CD14-positive monocyte (primary cell): ENCODE measurements around the gene EXOC6B. TPM values are rescaled to one million over a fixed set of nuclear protein-coding genes. Genes with fewer than 3 reads are reported as not detected.

Source experiments
- DNase-seq, 3 donors: peaks; one replicate each; pipeline ENCODE4 v3.0.0-alpha.2; 2011 to 2022
- H2AFZ ChIP-seq: 2 replicates; pipeline ENCODE4 v1.6.0; 2012; ENCODE audit warnings: mild to moderate bottlenecking, low read depth, low read length, inconsistent platforms; ENCODE audit not compliant: insufficient read depth, poor library complexity, severe bottlenecking
- H3K27ac ChIP-seq, 2 donors: 1 replicate in 1 of 2; 2 replicates in 1 of 2; pipeline ENCODE4 v1.5.1; 2012 to 2013; ENCODE audit warnings: low read length in 2 of 2, control low read depth in 1 of 2, inconsistent platforms in 1 of 2, low read depth in 1 of 2, mild to moderate bottlenecking in 1 of 2
- H3K27me3 ChIP-seq, 2 donors: one replicate each; pipeline versions ENCODE4 v1.6.0 to v1.6.1; 2011 to 2013; ENCODE audit warnings: low read length in 2 of 2; ENCODE audit not compliant: control insufficient read depth in 2 of 2, insufficient read depth in 2 of 2
- H3K36me3 ChIP-seq, 2 donors: replicated peaks in 1 of 2; 1 replicate in 1 of 2; 2 replicates in 1 of 2; pipeline versions ENCODE4 v1.5.1 to v1.6.1; 2012 to 2013; ENCODE audit warnings: low read length in 2 of 2, control low read depth in 1 of 2, inconsistent platforms in 1 of 2, mild to moderate bottlenecking in 1 of 2; ENCODE audit not compliant: insufficient read depth in 2 of 2, control insufficient read depth in 1 of 2
- H3K4me1 ChIP-seq, 2 donors: 1 replicate in 1 of 2; 2 replicates in 1 of 2; pipeline versions ENCODE4 v1.5.1 to v1.6.1; 2012 to 2013; ENCODE audit warnings: low read length in 2 of 2, control low read depth in 1 of 2, inconsistent platforms in 1 of 2, mild to moderate bottlenecking in 1 of 2, moderate library complexity in 1 of 2; ENCODE audit not compliant: insufficient read depth in 2 of 2, control insufficient read depth in 1 of 2
- H3K4me2 ChIP-seq: replicated peaks from 2 replicates; pipeline ENCODE3; 2012; ENCODE audit warnings: low read length, moderate library complexity, mild to moderate bottlenecking; ENCODE audit not compliant: poor library complexity, severe bottlenecking; ENCODE audit errors: extremely low read depth
- H3K4me3 ChIP-seq, 3 experiments: fragments of 200-600 bp in 1 of 3; sonication (generic) in 1 of 3; replicated peaks in 1 of 3; 1 replicate in 2 of 3; 2 replicates in 1 of 3; pipeline ENCODE4 v1.5.1; 2011 to 2013; ENCODE audit warnings: low read length in 3 of 3, mild to moderate bottlenecking in 3 of 3, control low read depth in 2 of 3, low read depth in 2 of 3, inconsistent platforms in 1 of 3, moderate library complexity in 1 of 3
- H3K79me2 ChIP-seq: 2 replicates; pipeline ENCODE4 v1.6.0; 2012; ENCODE audit warnings: mild to moderate bottlenecking, control low read depth, inconsistent platforms, low read length, moderate library complexity; ENCODE audit not compliant: insufficient read depth
- H3K9ac ChIP-seq: 2 replicates; pipeline ENCODE4 v1.6.0; 2017; ENCODE audit warnings: low read length, mild to moderate bottlenecking; ENCODE audit not compliant: insufficient read depth, poor library complexity, severe bottlenecking
- H3K9me3 ChIP-seq, 2 donors: replicated peaks in 1 of 2; 1 replicate in 1 of 2; 2 replicates in 1 of 2; pipeline versions ENCODE4 v1.5.1 to v1.6.1; 2012 to 2013; ENCODE audit warnings: low read length in 2 of 2, control low read depth in 1 of 2; ENCODE audit not compliant: control insufficient read depth in 1 of 2, insufficient read depth in 1 of 2
- H4K20me1 ChIP-seq: 2 replicates; pipeline ENCODE4 v1.6.0; 2012; ENCODE audit warnings: mild to moderate bottlenecking, low read length, control low read depth, moderate library complexity; ENCODE audit not compliant: insufficient read depth
- H3K27ac Mint-ChIP-seq, 7 donors: one replicate each; pipeline ENCODE4 v1.8.0; 2020; ENCODE audit warnings: mild to moderate bottlenecking in 7 of 7, mixed read lengths in 7 of 7, moderate library complexity in 6 of 7, inconsistent platforms in 2 of 7
- H3K27me3 Mint-ChIP-seq, 3 donors: one replicate each; pipeline ENCODE4 v1.8.0; 2021 to 2022; ENCODE audit warnings: low read depth in 3 of 3, mild to moderate bottlenecking in 3 of 3, mixed read lengths in 3 of 3, moderate library complexity in 3 of 3, inconsistent platforms in 1 of 3
- H3K36me3 Mint-ChIP-seq, 2 donors: one replicate each; pipeline ENCODE4 v1.8.0; 2020; ENCODE audit warnings: mixed read lengths in 2 of 2, inconsistent platforms in 1 of 2, mild to moderate bottlenecking in 1 of 2
- H3K4me1 Mint-ChIP-seq: one replicate; pipeline ENCODE4 v1.8.0; 2020; ENCODE audit warnings: mild to moderate bottlenecking, mixed read lengths
- H3K4me3 Mint-ChIP-seq, 2 donors: one replicate each; pipeline ENCODE4 v1.8.0; 2020; ENCODE audit warnings: mild to moderate bottlenecking in 2 of 2, mixed read lengths in 2 of 2, moderate library complexity in 1 of 2
- H3K9me3 Mint-ChIP-seq, 7 donors: one replicate each; pipeline ENCODE4 v1.8.0; 2020 to 2022; ENCODE audit warnings: mixed read lengths in 7 of 7, mild to moderate bottlenecking in 6 of 7, moderate library complexity in 6 of 7, inconsistent platforms in 2 of 7
- CTCF ChIP-seq: fragments of 200-600 bp; IDR thresholded peaks from one replicate; pipeline ENCODE4 v1.8.0; 2022; ENCODE audit warnings: antibody characterized with exemption, mild to moderate bottlenecking
- WGBS: methylation state at CpG from one replicate; pipeline ENCODE4 v1.1.5; 2013; ENCODE audit warnings: missing lambda C conversion rate; ENCODE audit not compliant: insufficient coverage; 5-methylcytosine and 5-hydroxymethylcytosine counted together
- intact Hi-C, 2 donors: fragments of 100-400 bp; cut with micrococcal nuclease; formaldehyde crosslinking; loops; one replicate each; pipeline versions ENCODE4 v1.15.0 to v1.15.1; 2023
- polyA plus RNA-seq, 3 donors: library from polyadenylated mRNA; depleted of rRNA in 1 of 3; unstranded in 2 of 3; stranded (reverse) in 1 of 3; fragments of 300-500 nt in 2 of 3; fragments of >200 nt in 1 of 3; fragmentation: Illumina TruSeq in 2 of 3; gene quantifications; 1 replicate in 2 of 3; 2 replicates in 1 of 3; pipeline ENCODE4 v1.2.3, GENCODE V29; 2012 to 2021

Gene EXOC6B
- polyA plus RNA-seq, 3 donors: 1.8 to 2.8 (median 2.1) TPM

GRCh38 chr2:72738096-72738495, 87.7 kb downstream of the EXOC6B start:
- Histone ChIP-seq H2AFZ (no peak overlapping the region), H3K27me3 (no peaks in the 10 kb centered on the region), H3K4me2 (no peak overlapping the region), H3K36me3 (no peaks in the 10 kb centered on the region), H3K9ac (no peak overlapping the region), H3K79me2 (no peaks in the 10 kb centered on the region), H3K27ac (no peak overlapping the region), H3K4me3 (no peak overlapping the region), H3K4me1 (no peaks in the 10 kb centered on the region), H3K9me3 (no peaks in the 10 kb centered on the region), H4K20me1 (no peaks in the 10 kb centered on the region)
- Mint-ChIP-seq H3K27me3 (no peaks in the 10 kb centered on the region), H3K4me3 (no peak overlapping the region), H3K9me3 (no peaks in the 10 kb centered on the region), H3K27ac (no peak overlapping the region), H3K36me3 (no peaks in the 10 kb centered on the region), H3K4me1 (no peaks in the 10 kb centered on the region)
- TF ChIP-seq CTCF: no peak
- no peak for DNase-seq
- intact Hi-C loops: loop anchor here in 1 of 2 donors (10.0 kb wide), 1 partner anchor 1193 kb away; no protein-coding TSS in a partner anchor

DNA sequence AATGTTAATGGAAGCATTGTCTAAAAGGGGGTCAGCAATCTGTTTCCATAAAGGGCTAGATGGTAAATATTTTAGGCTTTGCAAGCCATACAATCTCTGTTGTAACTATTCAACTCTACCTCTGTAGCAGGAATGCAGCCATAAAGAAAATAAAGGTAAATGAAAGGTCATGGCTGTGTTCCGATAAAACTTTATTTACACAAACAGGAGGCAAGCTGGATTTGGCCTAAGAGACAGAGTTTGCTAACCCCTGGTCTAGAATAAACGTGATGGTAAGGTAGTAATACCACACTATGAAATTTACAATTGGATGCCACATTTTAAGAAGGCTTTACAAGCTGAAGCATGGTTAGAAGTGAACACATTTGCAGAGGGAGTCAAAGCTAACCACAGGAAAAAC, 91.4 kb downstream of the EXOC6B start:
- no peaks in the 10 kb centered on the region for H4K20me1 ChIP-seq
- no peaks in the 10 kb centered on the region for H3K4me1 ChIP-seq
- WGBS: no CpG with 5 or more reads among the region's 2 CpGs
- H3K27me3 ChIP-seq: no peaks in the 10 kb centered on the region
- intact Hi-C loops: loop anchor here in 1 of 2 donors (10.0 kb wide), 1 partner anchor 1190 kb away; no protein-coding TSS in a partner anchor
- H3K4me2 ChIP-seq: no peak overlapping the region
- no peak for DNase-seq
- H3K9me3 Mint-ChIP-seq: no peaks in the 10 kb centered on the region
- TF ChIP-seq CTCF: no peak
- H2AFZ ChIP-seq: no peak overlapping the region
- H3K27me3 Mint-ChIP-seq: no peaks in the 10 kb centered on the region
- no peaks in the 10 kb centered on the region for H3K4me1 Mint-ChIP-seq
- no peaks in the 10 kb centered on the region for H3K79me2 ChIP-seq
- H3K9ac ChIP-seq: no peak overlapping the region
- no peaks in the 10 kb centered on the region for H3K36me3 ChIP-seq
- H3K27ac ChIP-seq: no peak overlapping the region
- no peak overlapping the region for H3K4me3 Mint-ChIP-seq
- no peak overlapping the region for H3K27ac Mint-ChIP-seq
- no peaks in the 10 kb centered on the region for H3K36me3 Mint-ChIP-seq
- no peaks in the 10 kb centered on the region for H3K9me3 ChIP-seq
- H3K4me3 ChIP-seq: no peak overlapping the region
